Measurements from ENCODE around the gene TGFB2. TPM values are rescaled to one million over a fixed set of nuclear protein-coding genes. Genes with fewer than 3 reads are reported as not detected.

Gene TGFB2
- total RNA-seq, 4 donors from 2014 or later = 2.2 to 16.7 (median 8.0) TPM

DNA sequence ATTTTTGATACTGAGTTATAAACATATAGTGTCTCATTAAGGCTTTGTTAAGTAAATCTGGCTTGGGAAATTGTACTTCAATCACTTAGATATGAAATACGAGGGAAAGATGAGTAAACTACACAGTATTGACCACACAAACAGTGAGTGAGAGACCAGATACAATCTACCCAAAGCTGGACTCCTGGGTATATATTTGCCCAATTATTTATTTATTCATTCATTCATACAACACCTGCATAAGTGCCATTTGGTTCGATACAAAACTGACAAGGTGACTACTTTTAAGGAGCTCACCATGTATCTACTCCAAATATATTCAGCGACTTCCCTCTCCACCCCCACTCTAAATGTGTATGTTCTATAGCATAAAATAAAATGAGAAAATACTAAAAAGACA, 143.4 kb downstream of the TGFB2 start:
- Histone ChIP-seq H3K36me3 (no peaks in the 10 kb centered on the region), H3K4me1 (peaks cover 5% of the 10 kb centered on the region in 2 donors), H3K9me3 (no peaks in the 10 kb centered on the region), H3K4me3 (replicated peaks in 1 of 3) (no peak overlapping the region), H3K27me3 (no peaks in the 10 kb centered on the region), H3K27ac (no peak overlapping the region)
- no peak for TF ChIP-seq POLR2A (IDR thresholded peaks at IDR 0.05)
- TF ChIP-seq, protein P1, sequence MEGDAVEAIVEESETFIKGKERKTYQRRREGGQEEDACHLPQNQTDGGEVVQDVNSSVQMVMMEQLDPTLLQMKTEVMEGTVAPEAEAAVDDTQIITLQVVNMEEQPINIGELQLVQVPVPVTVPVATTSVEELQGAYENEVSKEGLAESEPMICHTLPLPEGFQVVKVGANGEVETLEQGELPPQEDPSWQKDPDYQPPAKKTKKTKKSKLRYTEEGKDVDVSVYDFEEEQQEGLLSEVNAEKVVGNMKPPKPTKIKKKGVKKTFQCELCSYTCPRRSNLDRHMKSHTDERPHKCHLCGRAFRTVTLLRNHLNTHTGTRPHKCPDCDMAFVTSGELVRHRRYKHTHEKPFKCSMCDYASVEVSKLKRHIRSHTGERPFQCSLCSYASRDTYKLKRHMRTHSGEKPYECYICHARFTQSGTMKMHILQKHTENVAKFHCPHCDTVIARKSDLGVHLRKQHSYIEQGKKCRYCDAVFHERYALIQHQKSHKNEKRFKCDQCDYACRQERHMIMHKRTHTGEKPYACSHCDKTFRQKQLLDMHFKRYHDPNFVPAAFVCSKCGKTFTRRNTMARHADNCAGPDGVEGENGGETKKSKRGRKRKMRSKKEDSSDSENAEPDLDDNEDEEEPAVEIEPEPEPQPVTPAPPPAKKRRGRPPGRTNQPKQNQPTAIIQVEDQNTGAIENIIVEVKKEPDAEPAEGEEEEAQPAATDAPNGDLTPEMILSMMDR (IDR thresholded peaks at IDR 0.05) = no peak
- 92 to 94% methylated on average over 3 of the region's 3 CpGs for WGBS, 2 donors
- no peak for DNase-seq
- intact Hi-C loops (cut with DNase I) = no loop called here

DNA sequence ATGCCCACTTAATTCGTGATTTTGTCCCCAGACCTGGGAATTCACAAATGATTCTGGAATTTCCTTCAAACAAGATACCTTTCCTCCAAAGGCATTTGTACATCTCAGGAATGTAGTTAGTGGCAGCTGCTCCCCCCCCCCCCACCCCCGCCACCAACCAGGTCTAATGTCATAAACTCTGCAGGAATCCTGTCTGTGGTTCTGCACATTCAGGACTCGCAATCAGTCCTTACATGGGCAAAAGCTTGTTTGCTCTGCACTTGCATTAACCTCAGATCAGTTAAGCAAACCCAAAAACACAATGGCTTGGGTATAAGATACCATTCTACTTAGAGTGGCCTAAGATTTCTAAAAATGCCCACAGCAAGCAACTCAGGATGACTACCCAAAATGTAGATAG, 143.8 kb downstream of the TGFB2 start:
- Histone ChIP-seq H3K4me1 (peaks cover 5% of the 10 kb centered on the region in 2 donors), H3K9me3 (no peaks in the 10 kb centered on the region), H3K4me3 (replicated peaks in 1 of 3) (no peak overlapping the region), H3K36me3 (no peaks in the 10 kb centered on the region), H3K27me3 (no peaks in the 10 kb centered on the region), H3K27ac (no peak overlapping the region)
- intact Hi-C loops (cut with DNase I) = no loop called here
- DNase-seq = no peak
- WGBS, 2 donors = 92 to 95% methylated on average over 3 of the region's 3 CpGs
- TF ChIP-seq POLR2A (IDR thresholded peaks at IDR 0.05) = no peak
- TF ChIP-seq, protein P1 (IDR thresholded peaks at IDR 0.05) = no peak

DNA sequence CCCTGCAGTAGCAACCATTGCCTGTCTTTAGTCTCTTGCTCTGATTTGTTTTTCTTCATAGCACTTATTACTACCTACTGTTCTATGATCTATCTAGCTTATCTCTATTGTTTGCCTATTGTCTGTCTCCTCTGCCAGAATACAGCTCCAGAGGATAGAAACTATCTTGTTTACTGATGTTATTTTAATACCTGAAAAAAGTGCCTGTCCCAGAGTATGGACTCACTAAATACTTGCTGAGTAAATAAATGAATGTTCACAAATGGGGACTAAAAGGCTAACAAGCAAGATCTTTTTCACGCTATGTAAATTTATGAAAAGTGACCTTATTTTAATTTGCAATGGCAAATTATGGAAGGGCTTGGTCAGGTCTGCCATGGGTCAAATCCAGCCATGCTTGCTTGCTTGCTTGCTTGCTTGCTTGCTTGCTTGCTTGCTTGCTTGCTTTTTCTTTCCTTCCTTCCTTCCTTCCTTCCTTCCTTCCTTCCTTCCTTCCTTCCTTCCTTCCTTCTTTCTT, 145.3 kb downstream of the TGFB2 start:
- Histone ChIP-seq H3K27me3 (no peaks in the 10 kb centered on the region), H3K9me3 (no peaks in the 10 kb centered on the region), H3K27ac (no peak overlapping the region), H3K4me1 (peaks cover 9 to 10% of the 10 kb centered on the region in 2 donors), H3K36me3 (no peaks in the 10 kb centered on the region), H3K4me3 (replicated peaks in 1 of 3) (no peak overlapping the region)
- no peak for TF ChIP-seq POLR2A (IDR thresholded peaks at IDR 0.05)
- TF ChIP-seq, protein P1 (IDR thresholded peaks at IDR 0.05) = no peak
- DNase-seq = no peak
- intact Hi-C loops (cut with DNase I) = no loop called here
- whole genome bisulfite sequencing, 2 donors = 94 to 100% methylated on average over 1 of the region's 1 CpG

DNA sequence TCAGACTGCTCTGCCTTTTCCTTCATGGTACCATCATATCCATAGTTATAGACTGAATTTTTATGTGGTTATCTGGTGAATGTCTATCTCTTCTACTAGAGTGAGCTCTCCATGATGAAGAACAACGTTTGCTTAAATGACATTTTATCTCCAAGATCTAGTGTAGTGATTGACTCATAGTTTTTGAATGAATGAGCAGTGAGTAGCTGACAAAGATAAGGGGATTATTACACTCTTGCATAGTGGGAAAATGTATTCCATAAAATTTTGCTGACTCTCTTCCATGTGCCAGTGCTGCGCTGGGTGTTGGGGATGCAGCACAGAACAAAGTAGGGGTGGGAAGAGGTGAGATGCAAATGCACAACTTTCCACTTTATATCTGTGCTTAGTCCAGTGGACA, 147.7 kb downstream of the TGFB2 start:
- Histone ChIP-seq H3K4me1 (peaks cover 7 to 8% of the 10 kb centered on the region in 2 donors), H3K4me3 (replicated peaks in 1 of 3) (no peak overlapping the region), H3K9me3 (no peaks in the 10 kb centered on the region), H3K36me3 (no peaks in the 10 kb centered on the region), H3K27ac (no peak overlapping the region), H3K27me3 (no peaks in the 10 kb centered on the region)
- 76 to 94% methylated on average over 2 of the region's 2 CpGs for WGBS, 2 donors
- intact Hi-C loops (cut with DNase I) = no loop called here
- no peak for DNase-seq
- TF ChIP-seq, protein P1 (IDR thresholded peaks at IDR 0.05) = no peak
- no peak for TF ChIP-seq POLR2A (IDR thresholded peaks at IDR 0.05)

DNA sequence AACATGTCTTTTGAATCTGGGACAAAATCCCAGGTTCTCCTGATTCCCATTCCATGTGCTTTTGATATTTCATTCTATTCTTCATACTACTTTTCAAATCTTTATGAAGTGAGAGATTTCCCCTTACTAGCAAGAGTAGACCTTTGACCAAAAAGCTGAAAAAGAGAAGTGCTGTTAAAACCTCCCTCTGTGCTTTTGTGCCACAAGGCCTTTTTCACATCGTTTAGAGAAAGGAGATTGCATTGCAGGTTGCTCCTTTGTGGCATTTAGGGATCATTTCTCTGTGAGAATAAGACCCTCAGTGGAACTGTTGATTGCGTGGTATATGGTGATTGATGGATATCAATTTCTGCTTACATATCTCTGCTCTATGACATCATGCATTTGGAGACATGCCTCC, 148.8 kb downstream of the TGFB2 start:
- intact Hi-C loops (cut with DNase I) = no loop called here
- DNase-seq = no peak
- WGBS, 2 donors = 54 to 71% methylated on average over 2 of the region's 2 CpGs
- H3K27ac ChIP-seq = no peak overlapping the region
- no peaks in the 10 kb centered on the region for H3K27me3 ChIP-seq
- H3K4me3 ChIP-seq (replicated peaks in 1 of 3) = no peak overlapping the region
- no peaks in the 10 kb centered on the region for H3K9me3 ChIP-seq
- no peak for TF ChIP-seq POLR2A (IDR thresholded peaks at IDR 0.05)
- TF ChIP-seq, protein P1 (IDR thresholded peaks at IDR 0.05) = no peak
- no peaks in the 10 kb centered on the region for H3K36me3 ChIP-seq
- H3K4me1 ChIP-seq = peaks cover 3 to 12% of the 10 kb centered on the region in 2 donors

Small RNAs within 50 kb of the gene (small RNA-seq; reads per million reads assigned to genes)
- gene AC096638.1 = not detected

Other genes with a start within 250 kb of the TGFB2 start
- gene RRP15, start 60.0 kb upstream of the TGFB2 start, total RNA-seq = 10 to 100 TPM in 2 of 4 donors, 1 to 10 TPM in 2; 6.0 to 25.0 (median 9.2) TPM

Data from thyroid gland (tissue), 4 donors.